DOHH2 (cell line): Measurements from ENCODE around the gene GAPT.

Experiments
- H3F3A ChIP-seq: fragments of 200-600 bp; sonication (generic), shearing (Covaris generic); 2 replicates; pipeline ENCODE4 v1.6.0; 2016; ENCODE audit warnings: antibody characterized with exemption, mild to moderate bottlenecking; ENCODE audit not compliant: control insufficient read depth, insufficient read depth
- H3K27ac ChIP-seq: fragments of 200-600 bp; sonication (generic); 2 replicates; pipeline ENCODE4 v1.5.1; 2014; ENCODE audit warnings: low read depth, mild to moderate bottlenecking, low read length, moderate library complexity
- H3K27me3 ChIP-seq: fragments of 200-600 bp; sonication (generic); 2 replicates; pipeline ENCODE4 v1.6.1; 2014; ENCODE audit warnings: mild to moderate bottlenecking, low read length, mixed read lengths; ENCODE audit not compliant: control insufficient read depth
- H3K36me3 ChIP-seq: fragments of 200-600 bp; sonication (generic); 2 replicates; pipeline ENCODE4 v1.6.1; 2014; ENCODE audit warnings: mild to moderate bottlenecking, low read length, moderate library complexity, mixed read lengths; ENCODE audit not compliant: control insufficient read depth
- H3K4me1 ChIP-seq: fragments of 200-600 bp; sonication (generic); 2 replicates; pipeline ENCODE4 v1.6.1; 2014; ENCODE audit warnings: mild to moderate bottlenecking, low read length, mixed read lengths; ENCODE audit not compliant: control insufficient read depth
- H3K4me2 ChIP-seq: fragments of 200-600 bp; sonication (generic); 2 replicates; pipeline ENCODE4 v1.6.0; 2014; ENCODE audit warnings: mild to moderate bottlenecking, low read length, moderate library complexity
- H3K4me3 ChIP-seq: fragments of 200-600 bp; sonication (generic); 2 replicates; pipeline ENCODE4 v1.5.1; 2014; ENCODE audit warnings: mild to moderate bottlenecking, low read length, mixed read lengths
- H3K79me2 ChIP-seq: fragments of 200-600 bp; sonication (generic); 2 replicates; pipeline ENCODE4 v1.6.1; 2014; ENCODE audit warnings: mild to moderate bottlenecking, low read length, mixed read lengths; ENCODE audit not compliant: control insufficient read depth
- H3K9me2 ChIP-seq: fragments of 200-600 bp; sonication (generic); replicated peaks from 2 replicates; pipeline ENCODE4 v1.6.1; 2014; ENCODE audit warnings: mild to moderate bottlenecking, low read length, mixed read lengths; ENCODE audit not compliant: control insufficient read depth
- H3K9me3 ChIP-seq: fragments of 200-600 bp; sonication (generic); 2 replicates; pipeline ENCODE4 v1.6.1; 2014; ENCODE audit warnings: antibody characterized with exemption, low read length, mixed read lengths; ENCODE audit not compliant: control insufficient read depth, insufficient read depth
- H4K20me1 ChIP-seq: fragments of 200-600 bp; sonication (generic); 2 replicates; pipeline ENCODE4 v1.6.0; 2014; ENCODE audit warnings: low read depth, mild to moderate bottlenecking, antibody characterized with exemption, low read length, moderate library complexity; ENCODE audit not compliant: control insufficient read depth, insufficient read depth
- EZH2phosphoT487 ChIP-seq: fragments of 200-600 bp; sonication (generic); IDR thresholded peaks from 2 replicates; pipeline ENCODE4 v1.6.1; 2017; ENCODE audit warnings: borderline replicate concordance, mild to moderate bottlenecking, antibody characterized with exemption, low read length, moderate library complexity, mixed read lengths
- TF ChIP-seq, protein P1 (sequence below): fragments of 200-600 bp; sonication (generic); IDR thresholded peaks from one replicate; pipeline ENCODE4 v1.5.1; 2014; ENCODE audit warnings: antibody characterized with exemption, mild to moderate bottlenecking, low read depth, low read length; ENCODE audit not compliant: poor library complexity, severe bottlenecking

Gene GAPT

DNA sequence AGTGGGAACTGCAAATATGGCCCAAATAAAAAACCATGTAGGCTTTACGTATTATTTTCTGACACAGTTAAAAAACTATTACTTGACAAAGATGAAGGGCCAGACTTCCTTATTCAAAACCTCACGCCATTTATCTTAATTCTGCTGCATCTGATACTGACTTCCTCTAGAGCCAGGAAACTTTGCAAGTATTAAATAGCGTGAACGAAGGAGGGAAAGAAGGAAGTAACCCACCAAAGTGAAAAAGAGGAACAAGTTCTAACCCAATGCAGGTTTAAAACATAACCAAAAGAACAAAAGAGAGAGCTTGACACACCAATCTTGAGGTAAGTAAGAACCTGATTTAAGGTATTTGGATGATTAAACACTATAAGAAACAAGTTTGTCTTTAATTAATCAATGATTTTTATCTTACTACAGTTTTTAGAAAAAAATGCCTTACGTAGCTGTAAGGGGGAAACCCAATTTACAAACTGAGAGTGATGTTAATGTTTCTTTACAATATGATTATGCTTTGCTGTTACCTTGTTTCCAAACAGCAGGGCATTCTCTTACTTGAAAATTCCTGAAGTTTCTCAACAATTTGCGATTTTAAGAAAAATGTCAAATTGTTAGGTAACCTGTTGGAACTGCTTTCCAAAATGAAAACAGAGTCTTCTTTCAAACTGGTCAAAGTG, at the start of gene GAPT:
Gene GAPT, plus strand, starts transcription at position 220 of the 677 bp plus-strand sequence. CDS start 3,102 bp downstream, outside the sequence.
- Histone ChIP-seq H3K4me3 (peak within 1 kb of the TSS; percentile 76), H3K27me3 (no peaks in the 10 kb centered on the region), H3K36me3 (peaks cover 34% of the 10 kb centered on the region), H3K9me3 (no peaks in the 10 kb centered on the region), H3K9me2 (no peaks in the 10 kb centered on the region), H3F3A (peaks cover 2% of the 10 kb centered on the region), H4K20me1 (no peaks in the 10 kb centered on the region), H3K79me2 (peaks cover 24% of the 10 kb centered on the region), H3K4me1 (peaks cover 36% of the 10 kb centered on the region), H3K27ac (peak within 1 kb of the TSS; percentile 75), H3K4me2 (peak within 1 kb of the TSS; percentile 68)
- TF ChIP-seq, protein P1, sequence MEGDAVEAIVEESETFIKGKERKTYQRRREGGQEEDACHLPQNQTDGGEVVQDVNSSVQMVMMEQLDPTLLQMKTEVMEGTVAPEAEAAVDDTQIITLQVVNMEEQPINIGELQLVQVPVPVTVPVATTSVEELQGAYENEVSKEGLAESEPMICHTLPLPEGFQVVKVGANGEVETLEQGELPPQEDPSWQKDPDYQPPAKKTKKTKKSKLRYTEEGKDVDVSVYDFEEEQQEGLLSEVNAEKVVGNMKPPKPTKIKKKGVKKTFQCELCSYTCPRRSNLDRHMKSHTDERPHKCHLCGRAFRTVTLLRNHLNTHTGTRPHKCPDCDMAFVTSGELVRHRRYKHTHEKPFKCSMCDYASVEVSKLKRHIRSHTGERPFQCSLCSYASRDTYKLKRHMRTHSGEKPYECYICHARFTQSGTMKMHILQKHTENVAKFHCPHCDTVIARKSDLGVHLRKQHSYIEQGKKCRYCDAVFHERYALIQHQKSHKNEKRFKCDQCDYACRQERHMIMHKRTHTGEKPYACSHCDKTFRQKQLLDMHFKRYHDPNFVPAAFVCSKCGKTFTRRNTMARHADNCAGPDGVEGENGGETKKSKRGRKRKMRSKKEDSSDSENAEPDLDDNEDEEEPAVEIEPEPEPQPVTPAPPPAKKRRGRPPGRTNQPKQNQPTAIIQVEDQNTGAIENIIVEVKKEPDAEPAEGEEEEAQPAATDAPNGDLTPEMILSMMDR = no peak
- no peak for TF ChIP-seq EZH2phosphoT487

DNA sequence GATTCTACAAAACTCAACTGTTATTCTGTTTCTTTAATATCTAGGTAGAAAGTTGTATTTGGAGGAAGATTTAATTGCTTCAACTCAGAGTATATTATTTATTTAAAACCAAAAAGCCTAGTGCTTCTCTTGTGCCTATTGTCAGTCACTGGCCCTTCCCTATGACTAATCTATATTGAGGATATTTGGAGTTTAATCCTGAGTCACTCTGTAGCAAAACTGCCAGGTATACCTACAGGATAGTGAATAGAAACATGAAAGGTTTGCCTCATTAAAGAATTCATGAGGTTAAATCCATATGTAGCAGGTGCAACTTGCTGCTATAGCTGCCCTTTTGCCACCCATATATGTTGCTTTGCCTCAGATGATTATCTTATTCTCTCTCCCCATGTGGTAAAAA, 46.4 kb upstream of the GAPT start:
- Histone ChIP-seq H3K27me3 (no peaks in the 10 kb centered on the region), H3K4me2 (no peak overlapping the region), H3K4me3 (no peak overlapping the region), H3F3A (no peaks in the 10 kb centered on the region), H3K9me3 (0 out of 2 replicates have a peak, but pooled peaks cover 2% of the 10 kb centered on the region), H3K36me3 (no peaks in the 10 kb centered on the region), H3K27ac (no peak overlapping the region), H3K4me1 (no peaks in the 10 kb centered on the region), H3K9me2 (no peaks in the 10 kb centered on the region), H3K79me2 (no peaks in the 10 kb centered on the region), H4K20me1 (no peaks in the 10 kb centered on the region)
- TF ChIP-seq, protein P1 = no peak
- no peak for TF ChIP-seq EZH2phosphoT487

DNA sequence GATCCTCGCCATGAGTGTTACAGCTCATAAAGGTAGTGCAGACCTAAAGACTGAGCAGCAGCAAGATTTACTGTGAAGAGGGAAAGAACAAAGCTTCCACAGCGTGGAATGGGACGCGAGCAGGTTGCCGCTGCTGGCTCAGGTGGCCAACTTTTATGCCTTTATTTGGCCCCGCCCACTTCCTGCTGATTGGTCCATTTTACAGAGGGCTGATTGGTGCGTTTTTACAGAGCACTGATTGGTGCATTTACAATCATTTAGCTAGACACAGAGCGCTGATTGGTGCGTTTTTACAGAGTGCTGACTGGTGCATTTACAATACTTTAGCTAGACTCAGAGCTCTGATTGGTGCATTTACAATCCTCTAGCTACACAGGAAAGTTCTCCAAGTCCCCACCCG, 45.2 kb upstream of the GAPT start:
- H3F3A ChIP-seq = no peaks in the 10 kb centered on the region
- H3K4me2 ChIP-seq = no peak overlapping the region
- no peak overlapping the region for H3K27ac ChIP-seq
- no peaks in the 10 kb centered on the region for H4K20me1 ChIP-seq
- H3K27me3 ChIP-seq = peaks cover 2% of the 10 kb centered on the region; the same call in 1 of the 2 replicates
- TF ChIP-seq EZH2phosphoT487 = no peak
- TF ChIP-seq, protein P1 = no peak
- H3K79me2 ChIP-seq = no peaks in the 10 kb centered on the region
- H3K9me2 ChIP-seq = no peaks in the 10 kb centered on the region
- no peaks in the 10 kb centered on the region for H3K4me1 ChIP-seq
- 0 out of 2 replicates have a peak, but pooled peaks cover 2% of the 10 kb centered on the region for H3K9me3 ChIP-seq
- no peaks in the 10 kb centered on the region for H3K36me3 ChIP-seq
- no peak overlapping the region for H3K4me3 ChIP-seq
